ENCODE results near the gene YTHDF1.

YTHDF1 gene

GRCh38 chr20:63247671-63248228, 31.8 kb upstream of the YTHDF1 start:
- DNase-seq = no peak

DNA sequence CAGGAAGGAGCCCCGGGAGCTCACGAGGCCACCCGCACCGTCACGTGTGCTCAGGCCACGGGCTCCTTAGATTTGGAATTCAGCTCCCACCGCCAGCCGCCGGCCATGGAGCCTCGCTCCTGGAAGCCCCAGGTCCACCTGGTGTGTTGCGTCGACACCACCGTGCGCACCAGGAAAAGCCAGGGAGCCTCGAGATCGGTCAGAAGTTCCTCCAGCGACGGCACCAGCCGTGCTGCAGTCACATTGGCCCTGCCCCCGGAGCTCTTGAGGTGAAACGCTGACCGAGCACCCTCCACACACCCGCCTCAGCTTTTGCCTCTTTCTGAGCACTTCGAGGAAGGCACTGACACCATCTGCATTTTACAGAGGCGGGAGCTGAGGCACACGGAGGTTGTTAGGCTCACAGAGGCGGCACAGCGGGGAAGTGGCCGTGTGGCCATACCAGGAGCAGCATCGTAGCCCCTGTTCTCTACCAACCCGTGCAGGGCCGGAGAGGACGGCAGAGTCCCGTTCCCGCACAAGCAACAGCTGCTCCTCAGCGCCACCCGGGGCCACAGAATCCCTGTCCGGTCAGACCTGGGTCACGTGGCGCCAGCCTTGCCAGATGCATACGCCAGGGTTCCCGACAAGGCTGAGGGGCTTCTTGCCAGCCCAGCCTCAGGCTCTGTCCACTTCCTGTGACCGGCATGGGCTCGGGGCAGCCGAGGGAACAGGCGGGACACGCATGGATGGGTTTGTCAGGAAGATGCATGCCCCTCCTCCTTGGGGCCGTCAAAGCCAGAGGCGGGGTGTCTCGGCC, 30.8 kb upstream of the YTHDF1 start:
- DNase-seq = no peak

- no peak for DNase-seq
These were observed 28.5 kb upstream of the YTHDF1 start for GRCh38 chr20:63244468-63244867.

- no peak for DNase-seq
These were observed 27.8 kb upstream of the YTHDF1 start for GRCh38 chr20:63243604-63244247.

DNA sequence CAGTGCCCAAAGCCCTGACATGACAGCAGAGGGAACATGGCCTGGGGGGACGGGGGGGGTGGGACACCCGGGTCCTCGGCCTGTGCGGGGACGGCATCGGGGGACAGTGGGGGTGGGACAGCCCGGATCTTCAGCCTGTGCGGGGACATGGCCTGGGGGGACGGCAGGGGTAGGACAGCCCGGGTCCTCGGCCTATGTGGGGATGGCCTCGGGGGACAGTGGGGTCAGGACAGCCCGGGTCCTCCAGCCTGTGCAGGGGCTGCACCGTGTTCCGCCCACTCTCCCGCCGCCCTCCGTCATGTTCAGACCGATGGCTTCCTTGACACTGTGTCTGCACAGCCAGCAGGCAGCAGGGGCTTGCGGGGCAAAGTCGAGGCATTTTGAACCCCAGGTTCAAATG, 26.8 kb upstream of the YTHDF1 start:
- no peak for DNase-seq

- DNase-seq = no peak
These were observed 25.3 kb upstream of the YTHDF1 start for GRCh38 chr20:63241272-63241671.

DNA sequence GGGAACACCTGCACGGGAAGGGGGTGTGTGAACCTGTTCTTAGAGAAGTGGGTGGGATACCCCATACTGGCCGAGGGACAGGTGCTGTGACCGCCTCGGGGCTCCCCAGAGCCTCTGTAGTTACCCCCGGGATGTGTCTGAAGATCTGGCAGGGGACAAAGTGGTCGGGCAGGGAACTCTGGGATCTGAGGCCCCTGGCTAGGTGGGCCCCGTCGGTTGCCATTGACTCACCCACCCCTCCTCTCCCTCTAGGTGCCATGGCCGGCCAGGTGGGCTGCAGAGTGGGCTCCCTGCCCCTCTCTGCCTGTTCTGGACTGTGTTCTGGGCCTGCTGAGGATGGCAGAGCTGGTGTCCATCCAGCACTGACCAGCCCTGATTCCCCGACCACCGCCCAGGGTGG, 24.1 kb upstream of the YTHDF1 start:
- DNase-seq = no peak

DNA sequence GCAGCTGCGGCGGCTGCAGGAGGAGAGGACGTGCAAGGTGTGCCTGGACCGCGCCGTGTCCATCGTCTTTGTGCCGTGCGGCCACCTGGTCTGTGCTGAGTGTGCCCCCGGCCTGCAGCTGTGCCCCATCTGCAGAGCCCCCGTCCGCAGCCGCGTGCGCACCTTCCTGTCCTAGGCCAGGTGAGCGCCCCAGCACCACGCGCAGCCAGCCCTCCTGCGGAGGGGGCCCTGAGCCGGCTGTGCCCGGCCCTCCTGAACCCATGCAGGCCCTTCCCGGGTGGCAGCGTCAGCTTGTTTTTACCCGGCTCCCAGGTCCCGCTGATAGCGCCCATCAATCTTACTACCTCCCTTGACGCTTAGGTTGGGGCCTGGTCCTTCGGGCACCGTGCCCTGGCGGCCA, 23.5 kb upstream of the YTHDF1 start:
- no peak for DNase-seq

DNA sequence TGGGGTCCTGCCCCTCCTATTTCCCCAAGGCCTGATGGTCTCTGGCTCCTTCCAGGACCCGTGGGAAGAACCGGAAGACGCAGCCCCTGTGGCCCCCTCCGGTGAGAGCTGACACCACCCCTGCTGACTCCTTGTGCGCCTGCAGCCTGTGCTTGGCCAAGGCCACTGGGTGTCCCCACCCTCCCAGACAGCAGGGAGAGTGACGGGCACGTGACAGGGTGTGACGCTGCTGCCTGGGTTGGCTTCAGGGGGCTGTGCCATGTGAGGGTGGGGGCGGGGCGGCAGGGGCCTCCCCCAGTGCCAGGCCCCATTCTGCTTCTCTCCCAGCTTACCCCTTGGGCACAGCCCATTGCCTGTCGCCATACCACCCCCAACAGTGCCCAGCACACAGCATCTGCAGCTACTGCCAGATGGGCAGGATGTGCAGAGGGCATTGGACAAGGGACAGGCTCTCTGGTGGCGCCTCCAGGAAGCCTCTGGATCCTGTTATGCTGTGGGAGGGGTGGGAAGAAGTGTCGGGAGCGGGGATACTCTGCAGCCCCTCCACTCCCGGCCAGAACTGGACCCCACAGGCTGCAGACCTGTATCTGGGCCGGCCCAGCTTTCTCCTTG, 22.7 kb upstream of the YTHDF1 start:
- DNase-seq = no peak

- no peak for DNase-seq
These were observed 22.1 kb upstream of the YTHDF1 start for GRCh38 chr20:63238031-63238430.

DNA sequence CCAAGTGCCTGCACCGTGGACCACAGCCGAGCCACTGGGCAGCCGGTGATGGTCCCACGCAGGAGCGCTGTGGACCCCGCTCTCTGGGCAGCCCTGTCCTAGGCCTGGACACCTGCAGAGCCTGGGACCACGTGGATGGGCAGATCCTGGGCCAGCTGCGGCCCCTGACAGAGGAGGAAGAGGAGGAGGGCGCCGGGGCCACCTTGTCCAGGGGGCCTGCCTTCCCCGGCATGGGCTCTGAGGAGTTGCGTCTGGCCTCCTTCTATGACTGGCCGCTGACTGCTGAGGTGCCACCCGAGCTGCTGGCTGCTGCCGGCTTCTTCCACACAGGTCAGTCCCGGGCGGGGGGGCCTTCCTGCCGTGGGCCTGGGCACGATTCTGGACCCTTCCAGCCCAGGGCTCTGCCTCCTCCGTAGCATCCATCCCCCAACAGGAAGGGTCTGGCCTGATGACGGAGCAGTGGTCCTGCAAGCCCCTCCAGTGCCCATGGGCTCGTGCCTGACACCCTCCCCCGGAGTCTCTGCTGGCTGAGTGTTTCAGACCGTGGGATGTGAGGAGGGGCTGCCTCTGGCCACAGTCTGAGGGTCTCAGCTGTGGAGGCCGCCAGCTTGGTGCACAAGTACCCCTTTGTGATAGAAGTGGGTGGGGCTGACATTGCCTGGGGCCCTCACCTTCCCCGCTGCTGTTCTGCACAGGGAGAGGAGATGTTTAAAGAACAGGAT, 20.3 kb upstream of the YTHDF1 start:
- no peak for DNase-seq

DNA sequence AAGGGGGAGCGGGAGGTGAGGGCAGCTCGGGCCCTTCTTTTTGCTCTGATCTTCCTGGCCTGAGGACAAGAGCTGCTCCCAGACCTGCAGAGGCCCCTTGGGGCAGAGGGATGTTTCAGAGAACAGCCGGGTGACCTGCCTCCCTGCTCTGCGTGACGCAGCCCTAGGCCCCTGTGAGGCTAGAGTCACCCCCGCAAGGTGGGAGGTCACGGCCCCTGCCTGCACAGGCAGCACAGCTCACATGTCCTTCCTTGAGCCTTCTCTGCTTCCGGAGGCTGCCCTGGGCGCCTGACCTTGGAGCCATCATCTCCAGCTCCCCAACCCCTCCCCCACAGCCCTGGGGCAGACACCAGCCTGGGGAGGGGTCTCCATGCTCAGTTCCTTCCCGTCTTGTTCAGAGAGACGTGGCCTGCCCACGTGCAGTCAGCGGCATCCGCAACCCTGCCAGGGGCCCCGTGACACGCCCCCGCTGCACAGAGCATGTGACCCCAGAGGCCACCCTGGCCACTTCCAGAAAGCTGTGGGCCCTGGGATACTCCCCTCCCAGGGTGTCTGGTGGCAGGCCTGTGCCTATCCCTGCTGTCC, 19.6 kb upstream of the YTHDF1 start, which contains the start of gene BIRC7:
Gene BIRC7, plus strand, starts transcription at position 507 of the 585 bp plus-strand sequence. CDS start 192 bp downstream, outside the sequence.
- no peak for DNase-seq

GRCh38 chr20:63234693-63235398, 18.9 kb upstream of the YTHDF1 start:
- no peak for DNase-seq

DNA sequence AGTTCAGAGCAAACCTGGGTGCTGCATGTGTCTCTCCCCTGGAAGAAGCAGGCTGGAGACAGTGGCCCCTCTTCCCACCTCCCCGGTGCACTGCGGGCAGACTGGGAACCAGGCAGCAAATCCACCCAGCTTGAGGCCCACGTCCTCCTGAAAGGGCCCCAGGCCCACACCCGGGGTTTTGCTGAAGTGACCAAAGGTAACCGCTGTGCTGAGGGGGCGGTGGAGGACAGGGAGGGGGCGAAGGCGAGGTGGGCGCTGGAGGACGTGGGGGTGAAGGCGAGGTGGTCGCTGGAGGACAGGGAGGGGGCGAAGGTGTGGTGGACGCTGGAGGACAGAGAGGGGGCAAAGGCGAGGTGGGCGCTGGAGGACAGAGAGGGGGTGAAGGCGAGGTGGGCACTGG, 18.0 kb upstream of the YTHDF1 start:
- DNase-seq = no peak

DNA sequence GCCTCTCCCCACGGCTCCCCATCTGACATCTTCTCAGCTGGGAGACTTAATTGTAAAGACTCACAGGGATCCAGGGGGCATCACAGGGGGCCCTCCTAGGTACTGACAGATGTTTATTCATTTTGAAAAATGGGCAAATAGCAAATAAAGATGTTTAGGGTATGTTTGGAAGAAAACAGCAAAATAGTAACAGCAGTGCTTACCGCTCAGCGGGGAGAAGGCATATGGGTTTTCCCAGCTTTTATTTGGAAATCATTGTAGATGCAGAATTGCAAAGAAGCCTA, 17.1 kb upstream of the YTHDF1 start:
- DNase-seq = no peak

GRCh38 chr20:63232235-63233060, 16.5 kb upstream of the YTHDF1 start:
- no peak for DNase-seq

- no peak for DNase-seq
These were observed 14.9 kb upstream of the YTHDF1 start for GRCh38 chr20:63230800-63231268.

DNA sequence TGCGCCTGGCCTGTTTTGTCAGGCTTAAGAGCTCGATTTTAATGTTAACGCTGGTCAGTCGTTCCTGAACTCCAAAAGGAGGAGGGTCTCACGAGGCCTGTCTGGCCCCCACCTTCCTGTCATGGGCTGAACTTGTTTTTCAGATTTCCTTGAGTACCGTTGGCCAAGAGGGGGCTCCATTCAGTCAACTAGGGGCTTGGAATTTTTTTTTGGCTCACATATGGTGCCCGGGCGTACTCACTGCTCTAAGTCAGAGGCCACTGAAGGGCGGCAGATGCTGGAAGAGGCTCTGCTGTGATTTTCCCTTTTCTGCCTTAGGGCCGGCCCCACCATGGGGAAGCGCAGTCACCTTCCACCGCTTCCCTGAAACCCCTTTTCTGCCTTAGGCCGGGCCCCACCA, 12.9 kb upstream of the YTHDF1 start:
- no peak for DNase-seq

GRCh38 chr20:63227260-63227659, 11.3 kb upstream of the YTHDF1 start:
- DNase-seq = no peak

- DNase-seq = no peak
These were observed 10.4 kb upstream of the YTHDF1 start for GRCh38 chr20:63226042-63226943.

Measured in NCI-H446 treated with DMSO at 0.1 percent for 48 hours (cell line).